Pancreas (tissue), 10 donors: ENCODE data around the gene PUSL1. TPM values are rescaled to one million over a fixed set of nuclear protein-coding genes. Genes with fewer than 3 reads are reported as not detected.
A peak's percentile ranks its signal among the peaks of the same experiment; 100 is the strongest.

Experiments used
- ATAC-seq, 4 donors: fragments of 200-7000 bp; cut with Tn5 transposase; one replicate each; pipeline versions ENCODE4 v1.8.0 to v1.9.1; 2020; ENCODE audit warnings: mild to moderate bottlenecking in 4 of 4, moderate library complexity in 4 of 4
- DNase-seq, 6 donors: peaks; one replicate each; pipeline ENCODE4 v3.0.0-alpha.2; 2020
- FAIRE-seq: peaks from 2 replicates; lab custom pipeline; 2012; peaks lifted over from hg19 to GRCh38; lab: Jason Lieb, UNC
- H3K27ac ChIP-seq, 4 donors: fragments of 200-600 bp; sonication (generic); 1 replicate in 3 of 4; 2 replicates in 1 of 4; pipeline versions ENCODE4 v1.5.0 to v1.8.0; 2020
- H3K27me3 ChIP-seq, 4 donors: fragments of 200-600 bp; one replicate each; pipeline ENCODE4 v1.8.0; 2021
- H3K36me3 ChIP-seq, 3 donors: fragments of 200-600 bp; sonication (generic) in 1 of 3; one replicate each; pipeline versions ENCODE4 v1.5.0 to v1.8.0; 2020 to 2021
- H3K4me1 ChIP-seq, 3 donors: fragments of 200-600 bp; one replicate each; pipeline ENCODE4 v1.8.0; 2021
- H3K4me3 ChIP-seq, 4 donors: fragments of 200-600 bp; sonication (generic) in 2 of 4; one replicate each; pipeline versions ENCODE4 v1.5.0 to v1.8.0; 2020 to 2021
- H3K9me3 ChIP-seq, 4 donors: fragments of 200-600 bp; one replicate each; pipeline ENCODE4 v1.8.0; 2021
- CTCF ChIP-seq, 4 donors: fragments of 200-600 bp; sonication (generic) in 3 of 4; IDR thresholded peaks; one replicate each; pipeline versions ENCODE4 v1.5.0 to v1.8.0; 2021; ENCODE audit warnings: antibody characterized with exemption in 4 of 4
- WGBS, 2 donors: extraction: QIAGEN DNeasy Blood & Tissue Kit; methylation state at CpG; one replicate each; pipeline ENCODE4 v1.1.7; 2013; 5-methylcytosine and 5-hydroxymethylcytosine counted together
- intact Hi-C, 3 donors: fragments of 100-400 bp; cut with DNase I; formaldehyde crosslinking; loops; one replicate each; pipeline versions ENCODE4 v1.11.1 to v1.14.2; 2022
- polyA plus RNA-seq, 2 donors: library from polyadenylated mRNA; stranded (reverse); fragments of 200-250 nt; gene quantifications; one replicate each; pipeline ENCODE4 v1.2.3, GENCODE V29; 2013
- total RNA-seq, 6 donors: library from RNA; stranded (reverse); fragmentation: NEBNext Ultra II Directional in 4 of 6; extraction: Animal tissue kit (Norgen Biotek cat#: 25700) in 4 of 6; gene quantifications; one replicate each; pipeline versions ENCODE4 v1.2.1 to v1.2.4, GENCODE V29; 2021 to 2023
- donor health status: healthy with polysubstance abuse.
- donor health status: DM: no; HTN: no; CAD: no; lungs with moderate emphysema.
- donor health status: DM: no; HTN: no; CAD: no.
- donor health status: control.
- donor health status: control.
- donor health status: Bipolar disorder and iron deficiency.
- donor health status: DM: yes; HTN: yes; CAD: no.
- donor health status: DM: no; HTN: no; CAD: no.
- donor health status: DM: no; HTN: no; CAD: no.
- donor health status: DM: yes; HTN: yes; CAD: no.

PUSL1 gene
- total and polyA plus RNA-seq, 8 donors: 7.5 to 23.2 (median 10.2) TPM

GRCh38 chr1:1275836-1276235 is 32.6 kb upstream of the PUSL1 start:
- Histone ChIP-seq H3K36me3 (no peaks in the 10 kb centered on the region), H3K4me3 (no peak overlapping the region), H3K4me1 (peaks cover 7 to 21% (median 12%) of the 10 kb centered on the region in 3 donors), H3K27me3 (no peaks in the 10 kb centered on the region), H3K9me3 (no peaks in the 10 kb centered on the region), H3K27ac (no peak overlapping the region)
- no peak for TF ChIP-seq CTCF (IDR thresholded peaks at IDR 0.05)
- WGBS, 2 donors: 78 to 83% methylated on average over 9 of the region's 9 CpGs
- ATAC-seq (no peak), FAIRE-seq (no peak), DNase-seq (no peak)
- intact Hi-C loops: no loop called here

GRCh38 chr1:1278620-1279019 is 29.8 kb upstream of the PUSL1 start:
- no peak for ATAC-seq
- intact Hi-C loops: no loop called here
- H3K27me3 ChIP-seq: no peaks in the 10 kb centered on the region
- WGBS, 2 donors: 92 to 95% methylated on average over 13 of the region's 13 CpGs
- no peak overlapping the region for H3K27ac ChIP-seq
- H3K4me3 ChIP-seq: no peak overlapping the region
- TF ChIP-seq CTCF (IDR thresholded peaks at IDR 0.05): no peak
- no peak for DNase-seq
- peaks cover 5 to 13% (median 11%) of the 10 kb centered on the region in 3 donors for H3K4me1 ChIP-seq
- H3K36me3 ChIP-seq: no peaks in the 10 kb centered on the region
- no peaks in the 10 kb centered on the region for H3K9me3 ChIP-seq
- no peak for FAIRE-seq

GRCh38 chr1:1279028-1279427 is 29.4 kb upstream of the PUSL1 start:
- Histone ChIP-seq H3K4me1 (peaks cover 5 to 13% (median 11%) of the 10 kb centered on the region in 3 donors), H3K27me3 (no peaks in the 10 kb centered on the region), H3K4me3 (no peak overlapping the region), H3K9me3 (no peaks in the 10 kb centered on the region), H3K36me3 (no peaks in the 10 kb centered on the region), H3K27ac (no peak overlapping the region)
- FAIRE-seq (no peak), ATAC-seq (no peak), DNase-seq (no peak)
- 92 to 96% methylated on average over 16 to 17 of the region's 17 CpGs for WGBS, 2 donors
- intact Hi-C loops: no loop called here
- TF ChIP-seq CTCF (IDR thresholded peaks at IDR 0.05): no peak

- intact Hi-C loops: loop anchor here in 1 of 3 donors (10.0 kb wide), 1 partner anchor 296 kb away; the partner anchor contains the start of gene PERM1
- WGBS, 2 donors: 82 to 84% methylated on average over 21 of the region's 21 CpGs
- peak in 2 of 6 donors; percentile 33 to 80 for DNase-seq
- Histone ChIP-seq H3K9me3 (no peaks in the 10 kb centered on the region), H3K4me3 (no peak overlapping the region), H3K27me3 (no peaks in the 10 kb centered on the region), H3K36me3 (no peaks in the 10 kb centered on the region), H3K4me1 (peaks cover 5 to 11% (median 10%) of the 10 kb centered on the region in 3 donors), H3K27ac (peak overlapping the region in 1 of 4 donors; percentile 61)
- no peak for TF ChIP-seq CTCF (IDR thresholded peaks at IDR 0.05)
- no peak for FAIRE-seq
- peak in 1 of 4 donors; percentile 2 for ATAC-seq
These were observed 27.5 kb upstream of the PUSL1 start for GRCh38 chr1:1280782-1281481.
